HepG2 (cell line): Measurements from ENCODE around the gene ARFGEF3. TPM values are rescaled to one million over a fixed set of nuclear protein-coding genes. Genes with fewer than 3 reads are reported as not detected.

Experiments
- ATAC-seq: fragments of 200-7000 bp; cut with Tn5 transposase; 3 replicates; pipeline ENCODE4 v1.9.1; 2020; ENCODE audit warnings: mild to moderate bottlenecking, moderate library complexity
- BruUV-seq: library from RNA; stranded (reverse); fragments of 400-500 nt; replicated peaks from 2 replicates; lab custom pipeline; 2021; lab: Mats Ljungman, UMichigan
- CTCF ChIA-PET: fragments of 300-600 bp; formaldehyde crosslinking; extraction: SDS; loops from one replicate; lab custom pipeline; 2021; ENCODE audit warnings: low total read pairs, inconsistent platforms, low intra/inter-chr PET ratio; lab: Yijun Ruan, JAX
- POLR2A ChIA-PET: fragments of 350-600 bp; sonication (Branson Sonifier 250); formaldehyde crosslinking; loops from one replicate; lab custom pipeline; 2020; ENCODE audit warnings: antibody characterized with exemption, inconsistent platforms; lab: Yijun Ruan, JAX
- DNase-seq: peaks from one replicate; pipeline ENCODE4 v3.0.0-alpha.2; 2015; ENCODE audit warnings: low spot score
- FAIRE-seq: peaks from 3 replicates; lab custom pipeline; 2011; peaks lifted over from hg19 to GRCh38; lab: Jason Lieb, UNC
- H2AFZ ChIP-seq: one replicate; pipeline ENCODE4 v1.6.1; 2011; ENCODE audit warnings: low read length, inconsistent platforms
- H3K27ac ChIP-seq: fragments of 300-600 bp; 3 replicates; pipeline ENCODE4 v1.8.0; 2011; ENCODE audit warnings: mixed run types, mild to moderate bottlenecking, mixed read lengths, low read length, inconsistent platforms; ENCODE audit not compliant: insufficient read depth; ENCODE audit errors: extremely low read length
- H3K27me3 ChIP-seq, 2 experiments: fragments of 200-600 bp in 1 of 2; 2 replicates in 1 of 2; 3 replicates in 1 of 2; pipeline versions ENCODE4 v1.6.0 to v1.8.0; 2011; ENCODE audit warnings: low read length in 2 of 2, mild to moderate bottlenecking in 2 of 2, moderate library complexity in 2 of 2, inconsistent platforms in 1 of 2; ENCODE audit not compliant: insufficient read depth in 2 of 2, control insufficient read depth in 1 of 2
- H3K36me3 ChIP-seq, 2 experiments: fragments of 200-600 bp in 1 of 2; replicated peaks in 1 of 2; 2 replicates in 1 of 2; 3 replicates in 1 of 2; pipeline versions ENCODE4 v1.5.1 to v1.8.0; 2011; ENCODE audit warnings: low read length in 2 of 2, inconsistent platforms in 1 of 2; ENCODE audit not compliant: insufficient read depth in 2 of 2, control insufficient read depth in 1 of 2
- H3K4me1 ChIP-seq: 2 replicates; pipeline ENCODE4 v1.5.1; 2012; ENCODE audit warnings: low read length, inconsistent platforms; ENCODE audit not compliant: insufficient read depth
- H3K4me2 ChIP-seq: 2 replicates; pipeline ENCODE4 v1.6.0; 2011; ENCODE audit warnings: low read depth, low read length, inconsistent platforms
- H3K4me3 ChIP-seq, 3 experiments: fragments of 200-600 bp in 1 of 3; sonication (generic), shearing (Covaris generic) in 1 of 3; replicated peaks in 1 of 3; 2 replicates each; pipeline ENCODE4 v1.5.1; 2011 to 2016; ENCODE audit warnings: low read length in 3 of 3, inconsistent platforms in 2 of 3, low read depth in 2 of 3, mild to moderate bottlenecking in 2 of 3, control low read depth in 1 of 3, mixed read lengths in 1 of 3; ENCODE audit not compliant: insufficient read depth in 1 of 3
- H3K79me2 ChIP-seq: one replicate; pipeline ENCODE4 v1.6.1; 2011; ENCODE audit warnings: low read length, inconsistent platforms; ENCODE audit not compliant: insufficient read depth
- H3K9ac ChIP-seq: 2 replicates; pipeline ENCODE4 v1.6.0; 2011; ENCODE audit warnings: mild to moderate bottlenecking, low read depth, low read length, inconsistent platforms; ENCODE audit not compliant: insufficient read depth
- H3K9me3 ChIP-seq: 2 replicates; pipeline ENCODE4 v1.5.1; 2012; ENCODE audit warnings: mild to moderate bottlenecking, low read length
- H4K20me1 ChIP-seq: 2 replicates; pipeline ENCODE4 v1.6.0; 2011; ENCODE audit warnings: inconsistent platforms, mild to moderate bottlenecking, low read length, moderate library complexity; ENCODE audit not compliant: insufficient read depth
- GATAD1 ChIP-seq: IDR thresholded peaks from 2 replicates; pipeline ENCODE4 v1.6.1; 2016; ENCODE audit warnings: missing genetic modification reagents, missing compliant biosample characterization
- MEF2D ChIP-seq: sonication (generic); formaldehyde crosslinking; IDR thresholded peaks from 2 replicates; pipeline ENCODE4 v1.5.1; 2020; ENCODE audit warnings: mild to moderate bottlenecking, missing genetic modification reagents
- MEIS1 ChIP-seq: sonication (generic); formaldehyde crosslinking; IDR thresholded peaks from 2 replicates; pipeline ENCODE4 v1.9.0; 2021; ENCODE audit warnings: mild to moderate bottlenecking, missing genetic modification reagents, moderate library complexity, borderline replicate concordance
- MNT ChIP-seq: fragments of 450-650 bp; IDR thresholded peaks from 2 replicates; pipeline ENCODE4 v1.6.1; 2016
- MTA1 ChIP-seq: sonication (generic); formaldehyde crosslinking; IDR thresholded peaks from 2 replicates; pipeline ENCODE4 v1.4.0; 2020; ENCODE audit warnings: missing genetic modification reagents, mild to moderate bottlenecking, borderline replicate concordance
- NCOA1 ChIP-seq: sonication (generic); formaldehyde crosslinking; IDR thresholded peaks from 2 replicates; pipeline ENCODE4 v1.9.0; 2021; ENCODE audit warnings: missing genetic modification reagents
- PAXIP1 ChIP-seq: sonication (generic); formaldehyde crosslinking; conservative IDR thresholded peaks from 2 replicates; pipeline ENCODE4 v1.4.0; 2020; ENCODE audit warnings: mild to moderate bottlenecking, missing genetic modification reagents, moderate library complexity
- POLR2AphosphoS2 ChIP-seq: IDR thresholded peaks from 2 replicates; pipeline ENCODE4 v1.6.1; 2011; ENCODE audit warnings: low read depth, low read length, improper control_type of control experiment
- SAP130 ChIP-seq: IDR thresholded peaks from 2 replicates; pipeline ENCODE4 v1.6.1; 2016; ENCODE audit warnings: low read depth
- SMYD3 ChIP-seq: sonication (generic); formaldehyde crosslinking; IDR thresholded peaks from 2 replicates; pipeline ENCODE4 v1.8.1; 2023; ENCODE audit warnings: mild to moderate bottlenecking, missing genetic modification reagents
- SNAPC5 ChIP-seq: sonication (generic); formaldehyde crosslinking; IDR thresholded peaks from 2 replicates; pipeline ENCODE4 v1.8.1; 2023; ENCODE audit warnings: mild to moderate bottlenecking, missing genetic modification reagents, borderline replicate concordance
- THAP11 ChIP-seq: IDR thresholded peaks from 2 replicates; pipeline ENCODE4 v1.6.1; 2016; ENCODE audit warnings: missing biosample characterization, missing genetic modification reagents
- TMF1 ChIP-seq: sonication (generic); formaldehyde crosslinking; IDR thresholded peaks from 2 replicates; pipeline ENCODE4 v1.8.1; 2022; ENCODE audit warnings: low read depth, missing genetic modification reagents
- TOPORS ChIP-seq: sonication (generic); formaldehyde crosslinking; IDR thresholded peaks from 2 replicates; pipeline ENCODE4 v1.8.0; 2023; ENCODE audit warnings: mild to moderate bottlenecking, missing genetic modification reagents
- ZBTB20 ChIP-seq: sonication (generic); formaldehyde crosslinking; IDR thresholded peaks from 2 replicates; pipeline ENCODE4 v1.8.1; 2023; ENCODE audit warnings: missing genetic modification reagents, low read depth, mild to moderate bottlenecking, borderline replicate concordance
- ZKSCAN8 ChIP-seq: IDR thresholded peaks from 2 replicates; pipeline ENCODE4 v1.6.1; 2016; ENCODE audit warnings: borderline replicate concordance, missing genetic modification reagents, missing compliant biosample characterization
- ZNF292 ChIP-seq: sonication (generic); formaldehyde crosslinking; IDR thresholded peaks from 2 replicates; pipeline ENCODE4 v1.8.1; 2022; ENCODE audit warnings: mild to moderate bottlenecking, low read depth, missing genetic modification reagents, borderline replicate concordance
- ZNF615 ChIP-seq: sonication (generic); formaldehyde crosslinking; IDR thresholded peaks from 2 replicates; pipeline ENCODE4 v1.5.0; 2020; ENCODE audit warnings: mild to moderate bottlenecking, missing genetic modification reagents, borderline replicate concordance
- ZNF781 ChIP-seq: sonication (generic); formaldehyde crosslinking; IDR thresholded peaks from 2 replicates; pipeline ENCODE4 v1.5.1; 2020; ENCODE audit warnings: borderline replicate concordance, mild to moderate bottlenecking, missing genetic modification reagents; ENCODE audit errors: not compliant biosample characterization
- WGBS: methylation state at CpG from one replicate; pipeline ENCODE4 v1.1.6; 2017; ENCODE audit warnings: low lambda C conversion rate; 5-methylcytosine and 5-hydroxymethylcytosine counted together
- in situ Hi-C: cut with HindIII; loops from 2 replicates; pipeline ENCODE4 v1.10.0; 2017; ENCODE audit warnings: low pct_unique_long_range_greater_than_20kb; ENCODE audit not compliant: extremely low pct_ligation_motif_present
- intact Hi-C: fragments of 100-400 bp; cut with micrococcal nuclease; formaldehyde crosslinking; loops from one replicate; pipeline ENCODE4 v1.10.0; 2022; ENCODE audit not compliant: unreplicated experiment
- polyA plus RNA-seq, 8 experiments: library from polyadenylated mRNA; depleted of rRNA in 3 of 8; stranded (reverse) in 7 of 8; unstranded in 1 of 8; fragments of >200 nt; fragmentation: Illumina TruSeq in 4 of 8; extraction: Trizol in 4 of 8; gene quantifications; 2 replicates each; pipeline versions ENCODE4 v1.2.1 to v1.2.3, GENCODE V29; 2011 to 2016; ENCODE audit warnings: low read depth in 4 of 8, missing spikeins in 1 of 8, mixed read lengths in 1 of 8; ENCODE audit not compliant: insufficient read depth in 1 of 8
- total RNA-seq, 5 experiments: library from RNA; depleted of rRNA; stranded (reverse); fragments of >200 nt; fragmentation: Illumina TruSeq; extraction: Trizol; gene quantifications; 2 replicates each; pipeline ENCODE4 v1.2.3, GENCODE V29; 2016; ENCODE audit warnings: low read depth in 1 of 5

The ARFGEF3 gene
- total and polyA plus RNA-seq, 2 of the 13 experiments (the other 11 are each of a cell fraction or from before 2014, with no cell fraction given), result 0.60 to 2.6 TPM

- ChIA-PET CTCF (interaction anchor here (0.8 to 3.4 kb wide), 8 partner anchors 12 to 650 kb away, joined by 3 to 53 read pairs (median 6); partner anchors contain the start of gene HEBP2), POLR2A (no interaction called here)
- 6% methylated on average over 13 of the region's 13 CpGs for WGBS
- FAIRE-seq, result peak; percentile 81
- Histone ChIP-seq H3K36me3 (no peaks in the 10 kb centered on the region), H3K9ac (no peak overlapping the region), H3K4me3 (0 out of 6 replicates have a peak overlapping the region, but pooled peaks of 1 of the 3 experiments have one; percentile 2), H4K20me1 (no peaks in the 10 kb centered on the region), H3K9me3 (no peaks in the 10 kb centered on the region), H3K27ac (peak overlapping the region; percentile 13), H3K79me2 (no peaks in the 10 kb centered on the region), H3K4me2 (peak overlapping the region; percentile 56), H3K4me1 (peaks cover 18% of the 10 kb centered on the region), H3K27me3 (no peaks in the 10 kb centered on the region), H2AFZ (no peak overlapping the region)
- no TSS peak for BruUV-seq
- intact Hi-C loops (loop anchor here (1.0 to 5.0 kb wide), 6 partner anchors 95 to 651 kb away; no protein-coding TSS in a partner anchor), in situ Hi-C loops (loop anchor here (5.0 to 10.0 kb wide), 5 partner anchors 171 to 649 kb away; partner anchors contain the start of gene HEBP2)
- ATAC-seq, result peak; percentile 96
- peak; percentile 71 for DNase-seq
- TF ChIP-seq MTA1 (CRISPR knock-in tag), result no peak
- peak; percentile 48; the same call in 1 of the 2 replicates for TF ChIP-seq SAP130 (CRISPR knock-in tag)
- TF ChIP-seq PAXIP1 (CRISPR knock-in tag), result peak; percentile 53
- TF ChIP-seq ZKSCAN8 (CRISPR knock-in tag), result peak; percentile 71; the same call in 1 of the 2 replicates
- no peak for TF ChIP-seq GATAD1 (CRISPR knock-in tag)
- TF ChIP-seq ZBTB20, result no peak
- TF ChIP-seq SNAPC5 (CRISPR knock-in tag), result no peak
- no peak for TF ChIP-seq ZNF292 (CRISPR knock-in tag)
- no peak for TF ChIP-seq SMYD3 (CRISPR knock-in tag)
- TF ChIP-seq TMF1 (CRISPR knock-in tag), result no peak
- no peak for TF ChIP-seq POLR2AphosphoS2
- no peak for TF ChIP-seq ZNF615 (CRISPR knock-in tag)
- TF ChIP-seq MNT, result no peak
- no peak for TF ChIP-seq NCOA1 (CRISPR knock-in tag)
- TF ChIP-seq ZNF781, result no peak
- TF ChIP-seq THAP11 (CRISPR knock-in tag), result 0 out of 2 replicates have a peak, but pooled peaks have one; percentile 22
- TF ChIP-seq MEIS1 (CRISPR knock-in tag), result 0 out of 2 replicates have a peak, but pooled peaks have one; percentile 22
- no peak for TF ChIP-seq MEF2D (CRISPR knock-in tag)
- TF ChIP-seq TOPORS (CRISPR knock-in tag), result no peak
These were observed 45.7 kb upstream of the ARFGEF3 start for GRCh38 chr6:138115877-138116660.
